HFF-Myc (cell line): Measurements from ENCODE around the gene RSPH6A.

Experiments
- DNase-seq: peaks from one replicate; pipeline ENCODE4 v3.0.0-alpha.2; 2011; ENCODE audit warnings: low read depth; ENCODE audit errors: extremely low read depth
- H3K4me3 ChIP-seq: replicated peaks from 2 replicates; pipeline ENCODE4 v1.5.1; 2011; ENCODE audit warnings: low read depth, mild to moderate bottlenecking, control low read depth, low read length
- TF ChIP-seq, protein P1 (sequence below): IDR thresholded peaks from 2 replicates; pipeline ENCODE4 v1.5.1; 2012; ENCODE audit warnings: mild to moderate bottlenecking, low read depth, low read length, control low read depth; ENCODE audit errors: missing control alignments

The RSPH6A gene

DNA sequence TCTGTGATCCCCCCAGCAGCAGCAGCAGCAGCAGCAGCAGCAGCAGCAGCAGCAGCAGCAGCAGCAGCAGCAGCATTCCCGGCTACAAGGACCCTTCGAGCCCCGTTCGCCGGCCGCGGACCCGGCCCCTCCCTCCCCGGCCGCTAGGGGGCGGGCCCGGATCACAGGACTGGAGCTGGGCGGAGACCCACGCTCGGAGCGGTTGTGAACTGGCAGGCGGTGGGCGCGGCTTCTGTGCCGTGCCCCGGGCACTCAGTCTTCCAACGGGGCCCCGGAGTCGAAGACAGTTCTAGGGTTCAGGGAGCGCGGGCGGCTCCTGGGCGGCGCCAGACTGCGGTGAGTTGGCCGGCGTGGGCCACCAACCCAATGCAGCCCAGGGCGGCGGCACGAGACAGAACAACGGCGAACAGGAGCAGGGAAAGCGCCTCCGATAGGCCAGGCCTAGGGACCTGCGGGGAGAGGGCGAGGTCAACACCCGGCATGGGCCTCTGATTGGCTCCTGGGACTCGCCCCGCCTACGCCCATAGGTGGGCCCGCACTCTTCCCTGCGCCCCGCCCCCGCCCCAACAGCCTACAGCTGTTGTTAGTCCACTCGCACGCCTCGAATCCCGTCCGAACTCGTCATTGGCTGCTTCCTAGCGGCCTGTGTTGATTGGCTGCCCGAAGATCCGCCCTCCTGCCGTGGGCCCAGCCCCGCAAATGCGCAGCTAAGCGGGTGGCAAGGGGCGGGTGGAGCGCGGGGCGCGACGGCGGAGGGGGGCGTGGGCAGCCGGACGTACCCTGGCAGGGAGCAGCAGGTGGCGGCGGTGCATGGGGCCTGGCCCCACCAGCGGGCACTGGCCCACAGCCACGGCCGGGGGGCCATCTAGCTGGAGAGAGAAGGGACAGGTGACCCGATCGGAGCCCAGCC, 44.7 kb downstream of the RSPH6A start:
- DNase-seq: peak; percentile 90
- peak overlapping the region; percentile 48 for H3K4me3 ChIP-seq
- TF ChIP-seq, protein P1, sequence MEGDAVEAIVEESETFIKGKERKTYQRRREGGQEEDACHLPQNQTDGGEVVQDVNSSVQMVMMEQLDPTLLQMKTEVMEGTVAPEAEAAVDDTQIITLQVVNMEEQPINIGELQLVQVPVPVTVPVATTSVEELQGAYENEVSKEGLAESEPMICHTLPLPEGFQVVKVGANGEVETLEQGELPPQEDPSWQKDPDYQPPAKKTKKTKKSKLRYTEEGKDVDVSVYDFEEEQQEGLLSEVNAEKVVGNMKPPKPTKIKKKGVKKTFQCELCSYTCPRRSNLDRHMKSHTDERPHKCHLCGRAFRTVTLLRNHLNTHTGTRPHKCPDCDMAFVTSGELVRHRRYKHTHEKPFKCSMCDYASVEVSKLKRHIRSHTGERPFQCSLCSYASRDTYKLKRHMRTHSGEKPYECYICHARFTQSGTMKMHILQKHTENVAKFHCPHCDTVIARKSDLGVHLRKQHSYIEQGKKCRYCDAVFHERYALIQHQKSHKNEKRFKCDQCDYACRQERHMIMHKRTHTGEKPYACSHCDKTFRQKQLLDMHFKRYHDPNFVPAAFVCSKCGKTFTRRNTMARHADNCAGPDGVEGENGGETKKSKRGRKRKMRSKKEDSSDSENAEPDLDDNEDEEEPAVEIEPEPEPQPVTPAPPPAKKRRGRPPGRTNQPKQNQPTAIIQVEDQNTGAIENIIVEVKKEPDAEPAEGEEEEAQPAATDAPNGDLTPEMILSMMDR: peak; percentile 91

DNA sequence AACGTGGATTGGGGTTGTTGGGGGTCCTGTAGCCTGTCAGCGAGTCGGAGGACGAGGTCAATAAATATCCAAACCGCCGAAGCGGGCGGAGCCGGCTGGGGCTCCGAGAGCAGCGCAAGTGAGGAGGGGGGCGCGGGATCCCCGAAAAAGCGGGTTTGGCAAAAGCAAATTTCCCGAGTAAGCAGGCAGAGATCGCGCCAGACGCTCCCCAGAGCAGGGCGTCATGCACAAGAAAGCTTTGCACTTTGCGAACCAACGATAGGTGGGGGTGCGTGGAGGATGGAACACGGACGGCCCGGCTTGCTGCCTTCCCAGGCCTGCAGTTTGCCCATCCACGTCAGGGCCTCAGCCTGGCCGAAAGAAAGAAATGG, 45.3 kb downstream of the RSPH6A start:
- peak overlapping the region; percentile 48 for H3K4me3 ChIP-seq
- TF ChIP-seq, protein P1: no peak
- no peak for DNase-seq

DNA sequence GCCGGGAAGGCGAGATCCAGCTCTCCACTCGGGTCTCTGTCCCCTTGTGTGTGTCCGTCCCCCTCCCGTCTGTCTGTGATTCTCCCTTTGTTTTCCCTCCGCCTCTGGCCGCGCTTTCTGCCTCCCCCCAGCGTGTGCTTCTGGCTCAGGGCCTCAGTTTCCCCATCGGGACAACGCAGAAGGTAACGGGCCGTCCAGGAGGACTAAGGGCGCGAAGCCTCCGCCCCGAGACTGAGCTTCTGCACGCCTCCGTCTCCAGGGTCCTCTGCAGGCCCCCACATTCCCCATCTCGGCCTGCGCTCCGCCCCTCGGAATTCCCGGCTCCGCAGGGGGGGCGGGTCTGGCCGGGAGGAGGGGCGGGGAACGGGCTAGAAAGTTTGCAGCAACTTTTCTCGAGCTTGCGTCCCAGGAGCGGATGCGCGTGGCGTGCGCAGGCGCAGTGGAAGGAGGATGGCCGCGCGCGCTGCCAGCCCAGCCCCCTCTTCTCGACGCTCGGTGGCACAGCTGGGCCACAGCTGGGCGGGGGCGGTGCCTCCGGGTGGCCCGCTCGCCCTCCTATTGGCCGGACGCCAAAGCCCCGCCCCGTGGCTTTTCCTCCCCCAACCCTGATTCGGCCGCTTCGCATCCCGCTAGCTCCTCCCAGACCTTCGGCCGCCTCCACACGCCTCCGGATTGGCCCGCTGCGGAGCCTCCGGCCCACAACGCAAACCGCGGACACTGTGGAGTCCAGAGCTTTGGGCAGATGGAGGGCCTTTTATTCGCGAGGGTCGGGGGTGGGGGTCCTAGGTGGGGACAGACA, 45.9 kb downstream of the RSPH6A start, which contains the start of gene SIX5:
TSS of gene SIX5 (minus strand) at position 269 of the 799 bp plus-strand sequence. CDS start 408 bp downstream, outside the sequence.
- peak within 1 kb of the TSS; percentile 77 for H3K4me3 ChIP-seq
- peak; percentile 90 for DNase-seq
- TF ChIP-seq, protein P1: no peak

DNA sequence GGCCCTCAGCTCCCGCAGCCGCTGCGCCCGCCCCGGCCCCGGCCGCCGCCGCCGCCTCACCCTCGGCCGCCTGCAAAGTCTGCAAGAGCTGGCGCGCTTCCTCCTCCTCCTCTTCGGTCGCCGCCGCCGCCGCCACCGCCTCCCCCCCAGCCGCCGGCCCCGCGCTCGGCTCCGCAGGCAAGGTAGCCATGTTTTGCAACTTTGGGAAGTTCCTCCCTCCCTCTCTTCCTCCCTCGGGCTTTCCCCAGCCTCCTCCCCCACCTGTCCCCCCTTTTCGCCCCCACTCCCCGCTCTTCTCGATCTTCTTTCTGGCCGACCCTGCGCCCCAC, 46.5 kb downstream of the RSPH6A start:
- peak overlapping the region; percentile 77 for H3K4me3 ChIP-seq
- TF ChIP-seq, protein P1: no peak
- DNase-seq: no peak

DNA sequence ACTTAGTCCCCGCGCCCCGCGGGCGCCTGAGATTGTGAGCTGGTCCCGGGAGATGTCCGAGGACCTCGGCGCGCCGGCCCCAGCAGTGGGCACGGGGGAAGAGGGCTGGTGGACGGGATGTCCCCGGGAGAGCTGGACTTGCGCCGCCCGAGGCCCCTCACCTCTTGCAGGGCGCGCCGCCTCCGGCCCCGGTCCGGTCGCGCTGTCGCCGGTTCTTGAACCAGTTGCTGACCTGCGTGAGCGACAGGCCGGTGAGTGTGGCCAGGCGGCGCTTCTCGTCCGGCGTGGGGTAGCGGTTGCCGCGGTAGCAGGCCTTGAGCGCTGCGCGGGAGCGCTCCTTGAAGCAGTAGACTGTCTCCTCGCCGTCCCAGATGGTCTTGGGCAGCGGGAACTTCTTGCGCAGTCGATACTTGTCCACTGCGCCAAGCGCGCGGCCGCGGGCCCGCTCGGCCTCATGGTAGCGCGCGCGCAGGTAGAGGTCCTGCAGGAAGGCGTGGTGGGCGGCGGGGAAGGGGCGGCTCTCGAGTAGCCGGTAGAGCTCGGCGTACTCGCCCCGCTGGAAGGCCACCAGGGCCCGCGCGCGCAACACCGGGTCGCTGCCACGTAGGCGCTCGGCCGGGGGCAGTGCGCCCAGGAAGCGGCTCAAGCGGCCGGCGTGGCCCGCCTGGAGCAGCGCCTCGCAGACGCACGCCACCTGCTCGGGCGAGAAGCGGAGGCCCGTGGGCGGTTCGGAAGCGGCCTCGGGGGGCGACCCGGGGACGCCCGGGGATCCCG, 47.0 kb downstream of the RSPH6A start:
- peak overlapping the region; percentile 77 for H3K4me3 ChIP-seq
- TF ChIP-seq, protein P1: no peak
- DNase-seq: no peak

DNA sequence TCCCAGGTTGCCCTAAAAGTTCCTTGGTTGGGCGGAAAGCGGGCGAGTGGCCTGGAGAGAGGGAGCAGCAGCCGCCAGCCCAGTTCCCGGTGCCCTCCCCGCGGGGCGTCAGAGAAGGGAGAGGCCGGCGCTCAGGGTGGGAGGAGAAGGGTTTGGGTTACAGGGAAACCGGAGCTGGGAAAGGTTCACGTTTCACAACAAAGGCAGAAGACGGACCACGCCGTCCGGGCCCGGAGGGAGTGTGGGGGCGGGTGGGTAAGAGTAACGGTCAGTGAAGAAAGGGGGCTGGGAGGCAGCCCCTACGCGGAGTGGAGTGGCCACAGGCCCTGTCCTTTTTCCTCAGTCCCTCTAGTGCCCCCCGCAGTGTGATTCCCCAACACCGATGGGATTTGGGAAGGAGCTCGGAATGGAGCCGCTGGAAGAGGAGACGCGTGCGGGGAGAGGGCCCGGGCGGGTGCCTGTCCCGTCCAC, 47.7 kb downstream of the RSPH6A start:
- TF ChIP-seq, protein P1: no peak
- H3K4me3 ChIP-seq: peak overlapping the region; percentile 77
- no peak for DNase-seq
